WTC11 (cell line): ENCODE measurements around the gene ZNF827. TPM values are rescaled to one million over a fixed set of nuclear protein-coding genes. Genes with fewer than 3 reads are reported as not detected.

Experiments
- ATAC-seq: fragments of 200-7000 bp; cut with Tn5 transposase; 2 replicates; pipeline ENCODE4 v1.10.0; 2021; ENCODE audit warnings: mild to moderate bottlenecking, moderate library complexity
- CTCF ChIA-PET: fragments of 300-600 bp; sonication (Branson Sonifier 250); formaldehyde crosslinking; loops from one replicate; lab custom pipeline; 2021; ENCODE audit warnings: antibody characterized with exemption; lab: Charles Lee
- POLR2A ChIA-PET: fragments of 350-600 bp; sonication (Branson Sonifier 250); formaldehyde crosslinking; loops from one replicate; lab custom pipeline; 2021; ENCODE audit warnings: antibody characterized with exemption; lab: Charles Lee
- DNase-seq: peaks from one replicate; pipeline ENCODE4 v3.0.0; 2021; ENCODE audit warnings: low spot score
- H3K27ac Mint-ChIP-seq: 2 replicates; pipeline ENCODE4 v1.8.0; 2021; ENCODE audit warnings: mixed read lengths
- H3K27me3 Mint-ChIP-seq: 2 replicates; pipeline ENCODE4 v1.8.0; 2021; ENCODE audit warnings: low read depth, mild to moderate bottlenecking, moderate library complexity, mixed read lengths
- H3K36me3 Mint-ChIP-seq: 2 replicates; pipeline ENCODE4 v1.8.0; 2021; ENCODE audit warnings: mixed read lengths
- H3K4me1 Mint-ChIP-seq: 2 replicates; pipeline ENCODE4 v1.8.0; 2022; ENCODE audit warnings: mixed read lengths
- H3K4me3 Mint-ChIP-seq: 2 replicates; pipeline ENCODE4 v1.8.0; 2021; ENCODE audit warnings: mild to moderate bottlenecking, moderate library complexity, mixed read lengths
- H3K9me3 Mint-ChIP-seq: 2 replicates; pipeline ENCODE4 v1.8.0; 2021; ENCODE audit warnings: mixed read lengths
- ARID4B ChIP-seq: sonication (generic); formaldehyde crosslinking; IDR thresholded peaks from 2 replicates; pipeline ENCODE4 v1.8.0; 2023; ENCODE audit warnings: missing genetic modification reagents, mild to moderate bottlenecking, borderline replicate concordance
- ATF3 ChIP-seq: sonication (generic); formaldehyde crosslinking; conservative IDR thresholded peaks from 2 replicates; pipeline ENCODE4 v1.8.1; 2022; ENCODE audit warnings: mild to moderate bottlenecking, missing genetic modification reagents
- E2F1 ChIP-seq: sonication (generic); formaldehyde crosslinking; IDR thresholded peaks from 2 replicates; pipeline ENCODE4 v1.8.0; 2022; ENCODE audit warnings: mild to moderate bottlenecking, missing genetic modification reagents
- ELF4 ChIP-seq: sonication (generic); formaldehyde crosslinking; IDR thresholded peaks from 2 replicates; pipeline ENCODE4 v1.8.1; 2022; ENCODE audit warnings: low read depth, mild to moderate bottlenecking, moderate library complexity, missing genetic modification reagents
- ETV6 ChIP-seq: sonication (generic); formaldehyde crosslinking; IDR thresholded peaks from 2 replicates; pipeline ENCODE4 v1.8.1; 2022; ENCODE audit warnings: mild to moderate bottlenecking, missing genetic modification reagents
- GRHL2 ChIP-seq: fragments of 250-450 bp; sonication (Bioruptor Pico); IDR thresholded peaks from 2 replicates; pipeline ENCODE4 v1.8.0; 2022; ENCODE audit warnings: mild to moderate bottlenecking, moderate library complexity; ENCODE audit not compliant: insufficient replicate concordance, severe bottlenecking
- MYBL2 ChIP-seq: sonication (generic); formaldehyde crosslinking; IDR thresholded peaks from 2 replicates; pipeline ENCODE4 v1.8.1; 2023; ENCODE audit warnings: mild to moderate bottlenecking, moderate library complexity, missing genetic modification reagents
- NFATC4 ChIP-seq: fragments of 250-450 bp; sonication (Bioruptor Pico); IDR thresholded peaks from 2 replicates; pipeline ENCODE4 v1.9.0; 2021; ENCODE audit warnings: mild to moderate bottlenecking
- TEAD1 ChIP-seq: sonication (generic); formaldehyde crosslinking; IDR thresholded peaks from 2 replicates; pipeline ENCODE4 v1.8.0; 2022; ENCODE audit warnings: mild to moderate bottlenecking, missing genetic modification reagents
- TEAD4 ChIP-seq: sonication (generic); formaldehyde crosslinking; IDR thresholded peaks from 2 replicates; pipeline ENCODE4 v1.8.0; 2022; ENCODE audit warnings: mild to moderate bottlenecking, missing genetic modification reagents
- ZNF317 ChIP-seq: sonication (generic); formaldehyde crosslinking; IDR thresholded peaks from 2 replicates; pipeline ENCODE4 v1.8.1; 2023; ENCODE audit warnings: low read depth, mild to moderate bottlenecking, moderate library complexity, missing genetic modification reagents, borderline replicate concordance
- total RNA-seq: library from RNA; stranded (reverse); gene quantifications from 3 replicates; pipeline ENCODE4 v1.2.3, GENCODE V29; 2021
- TF ChIP-seq, protein P1 (sequence below): sonication (generic); formaldehyde crosslinking; IDR thresholded peaks from 2 replicates; pipeline ENCODE4 v1.8.0; 2022; ENCODE audit warnings: mild to moderate bottlenecking, missing genetic modification reagents
- TF ChIP-seq, protein P2 (sequence below): sonication (generic); formaldehyde crosslinking; IDR thresholded peaks from 2 replicates; pipeline ENCODE4 v1.8.1; 2022; ENCODE audit warnings: low read depth, missing genetic modification reagents, borderline replicate concordance

The ZNF827 gene
- total RNA-seq, 1 experiment from 2014 or later = 25.6 TPM

DNA sequence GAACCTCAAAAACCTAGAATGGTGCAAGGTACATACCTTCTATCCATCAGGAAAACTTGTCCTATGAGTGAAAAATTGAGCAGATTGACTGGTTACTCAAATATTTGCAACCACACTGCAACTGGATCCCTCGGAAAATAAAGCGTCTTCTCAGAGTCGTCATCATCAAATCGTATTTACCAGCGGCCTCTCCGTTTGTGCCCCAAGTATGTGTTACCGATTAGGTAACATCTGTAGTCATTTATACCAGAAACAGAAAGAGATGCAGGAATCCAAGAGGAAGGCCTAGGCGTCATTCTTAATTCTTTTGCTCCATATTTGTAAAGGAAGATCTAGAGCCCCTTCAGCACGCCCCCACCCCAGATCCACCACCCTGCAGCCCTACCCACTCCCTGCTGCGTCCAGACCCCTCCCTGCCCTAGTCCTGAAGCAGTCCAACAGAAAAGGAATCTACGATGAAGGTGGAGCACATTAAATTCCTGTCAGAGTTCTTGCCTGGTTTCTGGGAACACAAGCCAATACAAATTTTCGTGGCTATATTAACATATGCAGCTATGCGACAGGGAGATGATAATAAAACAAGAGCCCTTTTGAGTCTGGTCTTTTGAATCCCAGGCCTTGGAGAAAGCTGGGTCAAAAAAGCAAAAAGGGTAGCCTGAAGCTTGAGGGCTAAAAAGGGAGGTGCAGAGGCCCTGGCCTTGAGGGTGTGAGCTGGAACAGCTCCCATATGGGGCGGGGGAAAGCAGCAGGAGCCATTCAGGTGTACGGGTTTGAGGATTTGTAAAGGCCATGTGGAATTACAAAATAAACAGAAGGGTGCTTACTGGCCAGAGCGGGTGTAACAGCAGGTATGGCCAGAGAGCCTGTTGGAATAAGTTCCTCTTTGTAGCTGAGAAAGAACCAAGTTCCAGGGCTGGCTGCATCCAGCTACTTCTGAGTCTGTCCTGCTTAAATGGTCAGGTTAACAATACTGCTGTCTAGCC is 77.0 kb downstream of the ZNF827 start:
- CTCF ChIA-PET = interaction anchor here (0.8 to 1.0 kb wide), 3 partner anchors 9 to 27 kb away, joined by 3 to 5 read pairs (median 3); no protein-coding TSS in a partner anchor
- Mint-ChIP-seq H3K4me3 (no peak overlapping the region), H3K36me3 (peaks cover 16% of the 10 kb centered on the region), H3K9me3 (no peaks in the 10 kb centered on the region), H3K4me1 (peaks cover 58% of the 10 kb centered on the region), H3K27me3 (no peaks in the 10 kb centered on the region), H3K27ac (peak overlapping the region; percentile 63)
- no peak for TF ChIP-seq NFATC4 (CRISPR knock-in tag)
- TF ChIP-seq TEAD1 (CRISPR knock-in tag) = 0 out of 2 replicates have a peak, but pooled peaks have one; percentile 13
- no peak for TF ChIP-seq ARID4B
- POLR2A ChIA-PET = interaction anchor here (0.6 kb wide), 1 partner anchor 56 kb away, joined by 4 read pairs; no protein-coding TSS in a partner anchor
- ATAC-seq (peak; percentile 92), DNase-seq (peak; percentile 29)

DNA sequence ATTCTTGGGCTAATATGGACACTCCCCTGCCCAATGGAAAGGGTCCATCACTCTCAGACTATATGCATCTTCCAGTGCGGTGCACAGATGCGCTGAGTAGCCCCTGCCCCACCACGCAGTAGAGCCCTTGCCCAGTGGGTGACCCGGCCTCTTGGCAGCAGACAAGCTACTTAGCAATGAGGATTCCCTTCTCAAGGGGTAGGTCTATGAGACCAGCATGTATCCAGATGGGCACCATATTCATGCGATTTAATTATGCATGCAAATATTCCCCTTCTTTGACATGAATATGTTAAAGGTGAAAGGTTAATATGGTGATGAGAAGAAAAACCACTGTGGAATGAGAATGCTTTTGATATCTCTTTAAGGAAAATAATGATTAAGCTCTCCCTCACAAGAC is 77.7 kb downstream of the ZNF827 start:
- peak; percentile 15; the same call in 1 of the 2 replicates for ATAC-seq
- Mint-ChIP-seq H3K27me3 (no peaks in the 10 kb centered on the region), H3K4me3 (no peak overlapping the region), H3K36me3 (peaks cover 16% of the 10 kb centered on the region), H3K27ac (peak overlapping the region; percentile 63; the same call in 1 of the 2 replicates), H3K9me3 (no peaks in the 10 kb centered on the region), H3K4me1 (peaks cover 52% of the 10 kb centered on the region)
- CTCF ChIA-PET = interaction anchor here (1.5 kb wide), 1 partner anchor 27 kb away, joined by 4 read pairs; no protein-coding TSS in a partner anchor
- TF ChIP-seq GRHL2 (no peak), ETV6 (CRISPR knock-in tag) (no peak), MYBL2 (CRISPR knock-in tag) (no peak), TEAD4 (CRISPR knock-in tag) (no peak), ZNF317 (no peak), ELF4 (CRISPR knock-in tag) (no peak), E2F1 (no peak), ATF3 (CRISPR knock-in tag) (no peak)
- TF ChIP-seq, protein P1, sequence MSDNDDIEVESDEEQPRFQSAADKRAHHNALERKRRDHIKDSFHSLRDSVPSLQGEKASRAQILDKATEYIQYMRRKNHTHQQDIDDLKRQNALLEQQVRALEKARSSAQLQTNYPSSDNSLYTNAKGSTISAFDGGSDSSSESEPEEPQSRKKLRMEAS (CRISPR knock-in tag) = no peak
- TF ChIP-seq, protein P2, sequence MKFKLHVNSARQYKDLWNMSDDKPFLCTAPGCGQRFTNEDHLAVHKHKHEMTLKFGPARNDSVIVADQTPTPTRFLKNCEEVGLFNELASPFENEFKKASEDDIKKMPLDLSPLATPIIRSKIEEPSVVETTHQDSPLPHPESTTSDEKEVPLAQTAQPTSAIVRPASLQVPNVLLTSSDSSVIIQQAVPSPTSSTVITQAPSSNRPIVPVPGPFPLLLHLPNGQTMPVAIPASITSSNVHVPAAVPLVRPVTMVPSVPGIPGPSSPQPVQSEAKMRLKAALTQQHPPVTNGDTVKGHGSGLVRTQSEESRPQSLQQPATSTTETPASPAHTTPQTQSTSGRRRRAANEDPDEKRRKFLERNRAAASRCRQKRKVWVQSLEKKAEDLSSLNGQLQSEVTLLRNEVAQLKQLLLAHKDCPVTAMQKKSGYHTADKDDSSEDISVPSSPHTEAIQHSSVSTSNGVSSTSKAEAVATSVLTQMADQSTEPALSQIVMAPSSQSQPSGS (CRISPR knock-in tag) = no peak
- no peak for DNase-seq
- POLR2A ChIA-PET = interaction anchor here (0.6 kb wide), 1 partner anchor 57 kb away, joined by 4 read pairs; no protein-coding TSS in a partner anchor
